Peyer's patch (tissue), 4 donors: ENCODE measurements around the gene HNRNPH2.

ENCODE experiments used
- POLR2A ChIP-seq, 2 donors: fragments of 450-650 bp; IDR thresholded peaks; one replicate each; pipeline ENCODE4 v1.5.1; 2017; ENCODE audit warnings: antibody characterized with exemption in 2 of 2, mild to moderate bottlenecking in 2 of 2, moderate library complexity in 2 of 2
- TF ChIP-seq, protein P1 (sequence below), 6 experiments: fragments of 450-650 bp in 4 of 6; fragments of 200-600 bp in 2 of 6; sonication (generic) in 1 of 6; IDR thresholded peaks; one replicate each; pipeline ENCODE4 v1.5.1; 2017 to 2019; ENCODE audit warnings: antibody characterized with exemption in 6 of 6, mild to moderate bottlenecking in 3 of 6, moderate library complexity in 1 of 6

DNA sequence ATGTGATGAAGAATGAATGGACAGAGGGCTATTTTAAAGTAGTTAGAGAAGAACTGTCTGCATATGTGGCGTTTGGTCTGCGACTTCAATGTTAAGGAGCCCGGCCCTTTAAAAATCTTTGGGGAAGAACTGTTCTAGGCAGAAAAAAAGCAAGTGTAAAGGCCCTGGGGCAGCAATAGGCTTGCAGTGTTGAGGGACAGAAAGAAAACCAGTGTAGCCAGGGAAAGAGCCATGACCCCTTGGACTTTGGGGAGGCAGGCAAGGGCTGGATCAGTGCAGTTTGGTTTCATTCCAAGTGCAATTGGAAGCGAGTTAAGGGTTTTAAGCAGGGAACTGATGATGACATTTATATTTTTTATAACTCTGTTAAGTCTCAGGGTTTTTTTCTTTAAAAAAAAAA is 8.2 kb upstream of the HNRNPH2 start:
- TF ChIP-seq, protein P1, sequence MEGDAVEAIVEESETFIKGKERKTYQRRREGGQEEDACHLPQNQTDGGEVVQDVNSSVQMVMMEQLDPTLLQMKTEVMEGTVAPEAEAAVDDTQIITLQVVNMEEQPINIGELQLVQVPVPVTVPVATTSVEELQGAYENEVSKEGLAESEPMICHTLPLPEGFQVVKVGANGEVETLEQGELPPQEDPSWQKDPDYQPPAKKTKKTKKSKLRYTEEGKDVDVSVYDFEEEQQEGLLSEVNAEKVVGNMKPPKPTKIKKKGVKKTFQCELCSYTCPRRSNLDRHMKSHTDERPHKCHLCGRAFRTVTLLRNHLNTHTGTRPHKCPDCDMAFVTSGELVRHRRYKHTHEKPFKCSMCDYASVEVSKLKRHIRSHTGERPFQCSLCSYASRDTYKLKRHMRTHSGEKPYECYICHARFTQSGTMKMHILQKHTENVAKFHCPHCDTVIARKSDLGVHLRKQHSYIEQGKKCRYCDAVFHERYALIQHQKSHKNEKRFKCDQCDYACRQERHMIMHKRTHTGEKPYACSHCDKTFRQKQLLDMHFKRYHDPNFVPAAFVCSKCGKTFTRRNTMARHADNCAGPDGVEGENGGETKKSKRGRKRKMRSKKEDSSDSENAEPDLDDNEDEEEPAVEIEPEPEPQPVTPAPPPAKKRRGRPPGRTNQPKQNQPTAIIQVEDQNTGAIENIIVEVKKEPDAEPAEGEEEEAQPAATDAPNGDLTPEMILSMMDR (IDR thresholded peaks at IDR 0.05), result no peak
- no peak for TF ChIP-seq POLR2A (IDR thresholded peaks at IDR 0.05)
